ENCODE results near the gene PPP6R3.

GRCh38 chr11:68470304-68470811 is 9.8 kb downstream of the PPP6R3 start:
- TF ChIP-seq, protein P1, sequence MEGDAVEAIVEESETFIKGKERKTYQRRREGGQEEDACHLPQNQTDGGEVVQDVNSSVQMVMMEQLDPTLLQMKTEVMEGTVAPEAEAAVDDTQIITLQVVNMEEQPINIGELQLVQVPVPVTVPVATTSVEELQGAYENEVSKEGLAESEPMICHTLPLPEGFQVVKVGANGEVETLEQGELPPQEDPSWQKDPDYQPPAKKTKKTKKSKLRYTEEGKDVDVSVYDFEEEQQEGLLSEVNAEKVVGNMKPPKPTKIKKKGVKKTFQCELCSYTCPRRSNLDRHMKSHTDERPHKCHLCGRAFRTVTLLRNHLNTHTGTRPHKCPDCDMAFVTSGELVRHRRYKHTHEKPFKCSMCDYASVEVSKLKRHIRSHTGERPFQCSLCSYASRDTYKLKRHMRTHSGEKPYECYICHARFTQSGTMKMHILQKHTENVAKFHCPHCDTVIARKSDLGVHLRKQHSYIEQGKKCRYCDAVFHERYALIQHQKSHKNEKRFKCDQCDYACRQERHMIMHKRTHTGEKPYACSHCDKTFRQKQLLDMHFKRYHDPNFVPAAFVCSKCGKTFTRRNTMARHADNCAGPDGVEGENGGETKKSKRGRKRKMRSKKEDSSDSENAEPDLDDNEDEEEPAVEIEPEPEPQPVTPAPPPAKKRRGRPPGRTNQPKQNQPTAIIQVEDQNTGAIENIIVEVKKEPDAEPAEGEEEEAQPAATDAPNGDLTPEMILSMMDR (IDR thresholded peaks at IDR 0.05): no peak
- TF ChIP-seq POLR2A (IDR thresholded peaks at IDR 0.05): no peak

Data from vagina (tissue), 2 donors.